Articular chondrocyte of knee joint (primary cell): ENCODE data around the gene EPS8L3. TPM values are rescaled to one million over a fixed set of nuclear protein-coding genes. Genes with fewer than 3 reads are reported as not detected.

Experiments
- total RNA-seq: library from RNA; depleted of rRNA; stranded (reverse); fragments of >200 nt; gene quantifications from 2 replicates; pipeline ENCODE4 v1.2.3, GENCODE V29; 2012

Gene EPS8L3, protein sequence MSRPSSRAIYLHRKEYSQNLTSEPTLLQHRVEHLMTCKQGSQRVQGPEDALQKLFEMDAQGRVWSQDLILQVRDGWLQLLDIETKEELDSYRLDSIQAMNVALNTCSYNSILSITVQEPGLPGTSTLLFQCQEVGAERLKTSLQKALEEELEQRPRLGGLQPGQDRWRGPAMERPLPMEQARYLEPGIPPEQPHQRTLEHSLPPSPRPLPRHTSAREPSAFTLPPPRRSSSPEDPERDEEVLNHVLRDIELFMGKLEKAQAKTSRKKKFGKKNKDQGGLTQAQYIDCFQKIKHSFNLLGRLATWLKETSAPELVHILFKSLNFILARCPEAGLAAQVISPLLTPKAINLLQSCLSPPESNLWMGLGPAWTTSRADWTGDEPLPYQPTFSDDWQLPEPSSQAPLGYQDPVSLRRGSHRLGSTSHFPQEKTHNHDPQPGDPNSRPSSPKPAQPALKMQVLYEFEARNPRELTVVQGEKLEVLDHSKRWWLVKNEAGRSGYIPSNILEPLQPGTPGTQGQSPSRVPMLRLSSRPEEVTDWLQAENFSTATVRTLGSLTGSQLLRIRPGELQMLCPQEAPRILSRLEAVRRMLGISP
- total RNA-seq, result not detected in 2 replicates

DNA sequence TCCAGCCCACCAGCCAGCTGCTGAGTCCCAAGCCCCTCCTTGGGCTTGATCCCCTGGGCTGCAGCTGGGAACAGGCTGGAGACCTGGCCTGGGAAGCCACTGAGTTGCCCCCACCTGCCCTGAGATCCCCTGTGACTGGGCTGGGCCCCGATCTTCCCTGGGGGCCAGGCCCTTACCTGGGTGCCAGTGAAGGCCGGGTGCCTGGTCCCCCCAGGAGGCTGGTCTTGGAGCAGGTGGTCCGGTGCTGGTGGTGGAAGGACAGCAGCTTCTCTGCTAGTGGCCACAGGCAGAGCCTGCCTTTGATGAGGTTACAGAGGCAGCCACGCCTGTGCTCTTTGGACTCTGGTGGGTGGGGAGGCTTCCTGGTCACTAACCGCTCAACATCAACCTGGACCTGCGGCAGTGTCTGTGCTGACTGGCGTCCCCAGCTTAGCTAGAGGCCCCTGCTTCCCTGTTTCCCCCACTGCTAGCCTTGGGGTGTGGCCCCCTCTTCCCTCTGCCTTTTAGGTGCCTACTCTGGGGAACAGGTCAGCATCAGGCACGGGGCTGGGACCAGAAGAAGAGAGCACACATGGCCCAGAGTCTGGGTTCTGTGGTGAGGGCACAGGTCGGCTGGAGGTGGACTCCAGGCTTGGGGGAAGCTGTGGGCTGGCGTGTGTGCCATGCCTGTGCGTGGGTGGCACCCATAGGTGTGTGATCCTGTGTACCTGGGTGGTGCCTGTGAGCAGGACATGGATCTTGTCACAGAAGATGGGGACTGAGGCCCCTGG is at the start of gene EPS8L3:
Gene EPS8L3, minus strand, starts transcription at position 278 of the 770 bp plus-strand sequence. CDS start 2,174 bp downstream, outside the sequence.

DNA sequence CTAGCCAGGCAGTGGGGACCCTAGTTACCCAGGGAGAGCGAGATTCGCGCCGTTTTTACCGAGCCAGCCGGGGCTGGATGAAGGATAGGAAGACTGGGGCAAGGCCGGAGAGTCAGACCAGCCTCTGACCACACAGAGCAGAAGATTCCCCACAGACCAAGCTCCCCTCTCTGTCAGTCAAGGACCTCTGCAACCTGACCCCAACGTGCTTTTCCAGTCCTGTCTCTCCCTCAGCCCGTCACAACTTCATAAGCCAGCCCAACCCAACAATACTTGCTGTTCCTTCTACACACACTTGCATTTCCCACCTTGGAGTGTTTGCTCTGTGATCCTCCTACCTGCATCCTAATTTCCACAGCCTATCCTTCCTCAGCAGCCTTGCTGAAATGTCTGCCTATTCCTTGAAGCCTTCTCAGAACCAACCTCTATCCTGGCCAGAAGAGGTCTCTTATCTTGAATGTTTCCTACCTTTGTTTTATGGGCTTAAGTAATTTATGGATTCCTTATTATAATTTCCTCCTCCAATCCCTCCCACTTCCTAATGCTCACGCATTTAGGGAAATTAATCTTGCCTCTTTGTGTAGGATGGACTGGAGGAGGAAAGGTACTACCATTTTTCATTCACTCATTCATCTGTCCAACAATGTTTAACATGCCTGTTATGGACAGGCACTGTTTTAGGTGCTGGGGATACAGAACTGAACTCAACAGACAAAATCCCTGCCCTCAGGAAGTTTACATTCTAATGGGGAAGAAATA is 22.9 kb downstream of the EPS8L3 start, which contains the start of gene GSTM3:
Gene GSTM3, minus strand, starts transcription at position 424 of the 759 bp plus-strand sequence. CDS start 751 bp downstream, outside the sequence.

DNA sequence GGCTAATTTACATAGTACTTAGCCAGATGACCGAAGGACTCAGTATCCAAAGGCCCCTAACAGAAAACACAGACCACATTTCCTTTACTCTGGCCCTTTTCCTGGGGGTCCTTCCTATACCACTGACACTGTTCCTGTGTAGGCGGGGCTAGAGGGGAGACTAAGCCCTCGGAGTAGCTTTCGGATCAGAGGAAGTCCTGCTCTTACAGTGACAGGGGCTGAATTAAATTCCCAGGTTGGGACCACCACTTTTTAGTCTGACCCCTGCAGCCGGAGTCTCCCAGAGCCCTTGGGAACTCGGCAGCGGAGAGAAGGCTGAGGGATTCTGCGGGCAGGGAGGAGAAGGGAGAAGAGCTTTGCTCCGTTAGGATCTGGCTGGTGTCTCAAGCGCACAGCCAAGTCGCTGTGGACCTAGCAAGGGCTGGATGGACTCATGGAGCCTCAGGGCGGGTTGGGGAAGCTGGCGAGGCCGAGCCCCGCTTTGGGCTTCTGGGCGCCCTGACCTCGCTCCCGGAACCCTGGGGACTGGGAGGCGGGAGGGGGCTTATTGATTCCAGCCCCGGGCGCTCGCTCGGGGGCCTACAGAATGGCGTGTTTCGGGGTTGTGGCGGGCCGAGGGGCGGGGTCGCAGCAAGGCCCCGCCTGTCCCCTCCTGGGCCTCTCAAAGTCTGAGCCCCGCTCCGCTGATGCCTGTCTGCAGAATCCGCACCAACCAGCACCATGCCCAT is 52.0 kb downstream of the EPS8L3 start, which contains the start of gene GSTM5:
Gene GSTM5, plus strand, starts transcription at position 659 of the 728 bp plus-strand sequence. Its CDS starts 62 bp downstream, at position 721.

Other genes with a start within 250 kb of the EPS8L3 start
- under 0.01 TPM in 1 of 2 replicates, not detected in the other for gene GPR61, start 224.1 kb downstream of the EPS8L3 start, total RNA-seq
- gene GNAI3, start 215.3 kb downstream of the EPS8L3 start, total RNA-seq, result 18.2 and 19.5 TPM in 2 replicates
- gene GNAT2, start 144.3 kb downstream of the EPS8L3 start, total RNA-seq, result 0.13 and 0.22 TPM in 2 replicates
- 40.6 and 42.7 TPM in 2 replicates for gene AMPD2, start 144.1 kb downstream of the EPS8L3 start, total RNA-seq
- 12.3 and 13.9 TPM in 2 replicates for gene GSTM4, start 107.8 kb downstream of the EPS8L3 start, total RNA-seq
- 16.2 and 16.9 TPM in 2 replicates for gene GSTM2, start 95.9 kb downstream of the EPS8L3 start, total RNA-seq
- gene GSTM1, start 76.1 kb downstream of the EPS8L3 start, total RNA-seq, result 19.2 TPM in 1 of 2 replicates, not detected in the other
- gene GSTM5, start 51.7 kb downstream of the EPS8L3 start, total RNA-seq, result 7.8 and 9.1 TPM in 2 replicates
- gene GSTM3, start 22.9 kb downstream of the EPS8L3 start, total RNA-seq, result 106 and 111 TPM in 2 replicates
- 73.3 and 129 TPM in 2 replicates for gene CSF1, start 146.9 kb upstream of the EPS8L3 start, total RNA-seq
- gene AHCYL1, start 220.8 kb upstream of the EPS8L3 start, total RNA-seq, result 67.6 and 73.0 TPM in 2 replicates